HG03196 (cell line): ENCODE measurements around the gene CTCFL.

Experiments used
- ATAC-seq: cut with Tn5 transposase; IDR thresholded peaks from one replicate; pipeline ENCODE4 v1.9.1; 2021; ENCODE audit not compliant: unreplicated experiment

CTCFL gene

GRCh38 chr20:57449398-57450354 lies 75.3 kb downstream of the CTCFL start:
- ATAC-seq = no peak

- ATAC-seq = no peak
Observed at GRCh38 chr20:57448764-57449354, 76.1 kb downstream of the CTCFL start.
